Measurements from ENCODE around the gene TBC1D1.

DNA sequence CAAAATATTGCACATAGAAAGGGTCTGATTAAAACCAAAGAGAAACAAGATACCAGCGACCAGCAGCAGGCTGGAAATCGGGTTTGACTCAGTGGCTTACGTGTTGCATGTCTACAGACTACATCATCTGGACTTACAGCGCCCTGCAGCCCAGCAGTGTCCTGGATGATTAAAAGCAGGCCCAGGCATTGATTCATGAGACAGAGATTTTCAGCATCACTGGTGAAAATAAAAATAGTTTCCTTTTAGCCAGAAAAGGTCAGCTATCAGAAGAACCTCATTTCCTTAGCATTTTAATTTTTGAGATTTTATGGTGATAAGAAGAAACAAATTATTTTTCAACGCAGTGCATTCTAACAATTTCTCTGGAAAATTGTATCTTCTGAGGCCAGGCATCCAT is 259.9 kb downstream of the TBC1D1 start:
- TF ChIP-seq POLR2A (IDR thresholded peaks at IDR 0.05), result no peak
- TF ChIP-seq, protein P1, sequence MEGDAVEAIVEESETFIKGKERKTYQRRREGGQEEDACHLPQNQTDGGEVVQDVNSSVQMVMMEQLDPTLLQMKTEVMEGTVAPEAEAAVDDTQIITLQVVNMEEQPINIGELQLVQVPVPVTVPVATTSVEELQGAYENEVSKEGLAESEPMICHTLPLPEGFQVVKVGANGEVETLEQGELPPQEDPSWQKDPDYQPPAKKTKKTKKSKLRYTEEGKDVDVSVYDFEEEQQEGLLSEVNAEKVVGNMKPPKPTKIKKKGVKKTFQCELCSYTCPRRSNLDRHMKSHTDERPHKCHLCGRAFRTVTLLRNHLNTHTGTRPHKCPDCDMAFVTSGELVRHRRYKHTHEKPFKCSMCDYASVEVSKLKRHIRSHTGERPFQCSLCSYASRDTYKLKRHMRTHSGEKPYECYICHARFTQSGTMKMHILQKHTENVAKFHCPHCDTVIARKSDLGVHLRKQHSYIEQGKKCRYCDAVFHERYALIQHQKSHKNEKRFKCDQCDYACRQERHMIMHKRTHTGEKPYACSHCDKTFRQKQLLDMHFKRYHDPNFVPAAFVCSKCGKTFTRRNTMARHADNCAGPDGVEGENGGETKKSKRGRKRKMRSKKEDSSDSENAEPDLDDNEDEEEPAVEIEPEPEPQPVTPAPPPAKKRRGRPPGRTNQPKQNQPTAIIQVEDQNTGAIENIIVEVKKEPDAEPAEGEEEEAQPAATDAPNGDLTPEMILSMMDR (IDR thresholded peaks at IDR 0.05), result no peak
- no peak for TF ChIP-seq POLR2AphosphoS5 (IDR thresholded peaks at IDR 0.05; ENCODE audit: insufficient read depth in 1 of 2, low read depth in 1 of 2)

All from vagina (tissue), 2 donors.